B cell (primary cell): ENCODE measurements around the gene TADA3.

ENCODE experiments used
- CTCF ChIP-seq: fragments of 200-600 bp; IDR thresholded peaks from one replicate; pipeline ENCODE4 v1.8.0; 2022; ENCODE audit warnings: antibody characterized with exemption, mild to moderate bottlenecking
- EZH2 ChIP-seq: IDR thresholded peaks from 2 replicates; pipeline ENCODE4 v1.6.1; 2012; ENCODE audit warnings: borderline replicate concordance, low read depth, mild to moderate bottlenecking, moderate library complexity, low read length; ENCODE audit not compliant: insufficient read depth, poor library complexity, severe bottlenecking

- TF ChIP-seq CTCF (no peak), EZH2 (no peak)
Observed at GRCh38 chr3:9732080-9732739, 60.1 kb downstream of the TADA3 start.
